Caco-2 (cell line): ENCODE data around the gene COQ4. TPM values are rescaled to one million over a fixed set of nuclear protein-coding genes. Genes with fewer than 3 reads are reported as not detected.

Experiments
- BruUV-seq: library from RNA; stranded (reverse); fragments of 400-500 nt; replicated peaks from 2 replicates; lab custom pipeline; 2021; lab: Mats Ljungman, UMichigan
- CTCF ChIA-PET: fragments of 300-600 bp; sonication (Branson Sonifier 250); formaldehyde crosslinking; loops from one replicate; lab custom pipeline; 2022; ENCODE audit warnings: antibody characterized with exemption; lab: Charles Lee
- POLR2A ChIA-PET: fragments of 300-600 bp; sonication (Branson Sonifier 250); formaldehyde crosslinking; loops from one replicate; lab custom pipeline; 2022; ENCODE audit warnings: antibody characterized with exemption; lab: Charles Lee
- DNase-seq, 2 experiments: peaks; one replicate each; pipeline versions ENCODE4 v3.0.0 to v3.0.0-alpha.2; 2020 to 2022
- H3K27me3 ChIP-seq: replicated peaks from 2 replicates; pipeline ENCODE4 v1.6.0; 2011; ENCODE audit warnings: low read length; ENCODE audit not compliant: control insufficient read depth, insufficient read depth
- H3K36me3 ChIP-seq: 2 replicates; pipeline ENCODE4 v1.5.1; 2011; ENCODE audit warnings: low read length; ENCODE audit not compliant: control insufficient read depth, insufficient read depth
- H3K4me1 ChIP-seq: fragments of 250-450 bp; sonication (Bioruptor Pico); 2 replicates; pipeline ENCODE4 v1.5.1; 2020; ENCODE audit warnings: mild to moderate bottlenecking
- H3K4me3 ChIP-seq: 2 replicates; pipeline ENCODE4 v1.5.1; 2011; ENCODE audit warnings: low read depth, mild to moderate bottlenecking, control low read depth, low read length
- H3K9me3 ChIP-seq: fragments of 250-450 bp; sonication (Bioruptor Pico); 2 replicates; pipeline ENCODE4 v1.5.1; 2020; ENCODE audit warnings: mild to moderate bottlenecking, moderate library complexity
- H3K27ac Mint-ChIP-seq: one replicate; pipeline ENCODE4 v1.8.0; 2022; ENCODE audit warnings: mixed read lengths; ENCODE audit not compliant: unreplicated experiment
- H3K27me3 Mint-ChIP-seq: one replicate; pipeline ENCODE4 v1.8.0; 2022; ENCODE audit warnings: mixed read lengths; ENCODE audit not compliant: insufficient read depth, unreplicated experiment
- H3K36me3 Mint-ChIP-seq: one replicate; pipeline ENCODE4 v1.8.0; 2022; ENCODE audit warnings: mild to moderate bottlenecking, mixed read lengths; ENCODE audit not compliant: insufficient read depth, unreplicated experiment
- H3K4me1 Mint-ChIP-seq: one replicate; pipeline ENCODE4 v1.8.0; 2022; ENCODE audit warnings: low read depth, mixed read lengths; ENCODE audit not compliant: unreplicated experiment
- H3K4me3 Mint-ChIP-seq: one replicate; pipeline ENCODE4 v1.8.0; 2022; ENCODE audit warnings: mild to moderate bottlenecking, moderate library complexity, mixed read lengths; ENCODE audit not compliant: unreplicated experiment
- H3K9me3 Mint-ChIP-seq: one replicate; pipeline ENCODE4 v1.8.0; 2022; ENCODE audit warnings: mixed read lengths; ENCODE audit not compliant: unreplicated experiment
- intact Hi-C: fragments of 100-400 bp; cut with micrococcal nuclease; formaldehyde crosslinking; loops from one replicate; pipeline ENCODE4 v1.10.0; 2022; ENCODE audit not compliant: unreplicated experiment
- total RNA-seq: library from RNA; stranded (reverse); gene quantifications from 2 replicates; pipeline ENCODE4 v1.2.3, GENCODE V29; 2022
- TF ChIP-seq, protein P1 (sequence below), 2 experiments: fragments of 200-600 bp in 1 of 2; IDR thresholded peaks; 1 replicate in 1 of 2; 2 replicates in 1 of 2; pipeline versions ENCODE4 v1.5.1 to v1.8.0; 2011 to 2022; ENCODE audit warnings: antibody characterized with exemption in 1 of 2, control low read depth in 1 of 2, inconsistent platforms in 1 of 2, low read depth in 1 of 2, low read length in 1 of 2, mild to moderate bottlenecking in 1 of 2, moderate library complexity in 1 of 2; ENCODE audit not compliant: insufficient read depth in 1 of 2, severe bottlenecking in 1 of 2, unreplicated experiment in 1 of 2

Gene COQ4
- total RNA-seq, 1 experiment from 2014 or later = 48.9 TPM

DNA sequence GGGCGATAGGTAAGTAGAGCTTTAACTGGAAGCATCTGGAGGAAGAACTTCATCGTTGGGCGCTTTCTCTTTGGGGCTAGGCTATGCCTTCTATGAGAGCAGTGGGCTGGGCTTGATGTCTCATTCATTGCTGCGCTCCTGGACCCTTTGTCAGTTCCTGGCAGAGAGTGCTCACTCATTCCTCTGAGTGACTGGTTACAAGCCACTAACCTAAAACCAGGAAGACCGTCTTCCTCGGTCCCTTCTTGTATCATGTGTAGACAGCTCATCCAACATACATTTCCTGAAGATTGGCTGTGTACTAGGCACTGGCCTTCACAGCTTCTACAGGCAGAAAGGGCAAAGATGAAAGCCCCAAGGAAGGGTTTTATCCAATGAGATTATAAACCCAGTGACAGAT, 40.1 kb upstream of the COQ4 start:
- BruUV-seq = no TSS peak
- no peak for DNase-seq
- Mint-ChIP-seq H3K27ac (no peak overlapping the region), H3K4me1 (peaks cover 18% of the 10 kb centered on the region), H3K9me3 (no peaks in the 10 kb centered on the region), H3K36me3 (peaks cover 26% of the 10 kb centered on the region), H3K27me3 (no peaks in the 10 kb centered on the region), H3K4me3 (no peak overlapping the region)
- H3K9me3 ChIP-seq = no peaks in the 10 kb centered on the region
- intact Hi-C loops = no loop called here
- CTCF ChIA-PET = no interaction called here
- POLR2A ChIA-PET = no interaction called here
- H3K4me3 ChIP-seq = no peak overlapping the region
- H3K4me1 ChIP-seq = peaks cover 5% of the 10 kb centered on the region
- TF ChIP-seq, protein P1, sequence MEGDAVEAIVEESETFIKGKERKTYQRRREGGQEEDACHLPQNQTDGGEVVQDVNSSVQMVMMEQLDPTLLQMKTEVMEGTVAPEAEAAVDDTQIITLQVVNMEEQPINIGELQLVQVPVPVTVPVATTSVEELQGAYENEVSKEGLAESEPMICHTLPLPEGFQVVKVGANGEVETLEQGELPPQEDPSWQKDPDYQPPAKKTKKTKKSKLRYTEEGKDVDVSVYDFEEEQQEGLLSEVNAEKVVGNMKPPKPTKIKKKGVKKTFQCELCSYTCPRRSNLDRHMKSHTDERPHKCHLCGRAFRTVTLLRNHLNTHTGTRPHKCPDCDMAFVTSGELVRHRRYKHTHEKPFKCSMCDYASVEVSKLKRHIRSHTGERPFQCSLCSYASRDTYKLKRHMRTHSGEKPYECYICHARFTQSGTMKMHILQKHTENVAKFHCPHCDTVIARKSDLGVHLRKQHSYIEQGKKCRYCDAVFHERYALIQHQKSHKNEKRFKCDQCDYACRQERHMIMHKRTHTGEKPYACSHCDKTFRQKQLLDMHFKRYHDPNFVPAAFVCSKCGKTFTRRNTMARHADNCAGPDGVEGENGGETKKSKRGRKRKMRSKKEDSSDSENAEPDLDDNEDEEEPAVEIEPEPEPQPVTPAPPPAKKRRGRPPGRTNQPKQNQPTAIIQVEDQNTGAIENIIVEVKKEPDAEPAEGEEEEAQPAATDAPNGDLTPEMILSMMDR (IDR thresholded peaks at IDR 0.05; ENCODE audit: insufficient read depth in 1 of 2, low read depth in 1 of 2, low read length in 1 of 2, severe bottlenecking in 1 of 2, unreplicated experiment in 1 of 2) = no peak
- no peaks in the 10 kb centered on the region for H3K27me3 ChIP-seq
- H3K36me3 ChIP-seq = no peaks in the 10 kb centered on the region

DNA sequence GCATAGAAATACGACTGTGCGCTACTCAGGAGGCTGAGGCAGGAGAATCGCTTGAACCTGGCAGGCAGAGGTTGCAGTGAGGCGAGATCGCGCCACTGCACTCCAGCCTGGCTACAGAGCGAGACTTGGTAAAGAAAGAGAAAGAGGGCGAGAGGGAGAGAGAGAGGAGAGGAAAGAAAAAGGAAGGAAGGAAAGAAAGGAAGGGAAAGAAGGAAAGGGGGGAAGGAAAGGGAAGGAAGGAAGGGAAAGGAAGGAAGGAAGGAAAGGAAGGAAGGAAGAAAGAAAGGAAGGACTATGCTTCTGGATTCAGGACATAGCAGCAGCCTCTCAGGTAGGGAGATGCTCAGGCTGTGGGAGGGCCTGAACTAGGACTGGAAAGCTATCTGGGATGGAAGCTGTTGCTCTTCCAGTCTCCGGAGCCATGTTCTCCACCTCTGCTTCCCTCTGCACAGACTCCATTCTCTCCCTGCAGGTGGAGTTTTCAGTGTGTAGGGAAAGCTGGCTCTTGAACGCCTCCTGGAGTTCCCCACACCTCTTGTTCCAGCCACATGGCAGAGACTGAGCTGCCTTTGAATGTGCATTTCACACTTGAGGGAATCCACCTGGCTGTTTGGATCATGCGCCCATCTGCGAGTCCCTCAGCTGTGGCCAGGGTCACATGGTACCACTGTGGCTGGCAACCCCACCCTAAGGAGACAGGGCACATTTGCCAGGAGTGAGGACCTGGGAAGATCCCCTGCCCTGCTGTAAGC, 37.4 kb upstream of the COQ4 start:
- H3K4me1 Mint-ChIP-seq = peaks cover 3% of the 10 kb centered on the region
- no peaks in the 10 kb centered on the region for H3K9me3 Mint-ChIP-seq
- Histone ChIP-seq H3K36me3 (no peaks in the 10 kb centered on the region), H3K4me3 (no peak overlapping the region), H3K4me1 (no peaks in the 10 kb centered on the region), H3K9me3 (no peaks in the 10 kb centered on the region), H3K27me3 (no peaks in the 10 kb centered on the region)
- H3K27me3 Mint-ChIP-seq = no peaks in the 10 kb centered on the region
- no peak overlapping the region for H3K4me3 Mint-ChIP-seq
- TF ChIP-seq, protein P1 (IDR thresholded peaks at IDR 0.05; ENCODE audit: insufficient read depth in 1 of 2, low read depth in 1 of 2, low read length in 1 of 2, severe bottlenecking in 1 of 2, unreplicated experiment in 1 of 2) = no peak
- intact Hi-C loops = no loop called here
- POLR2A ChIA-PET = interaction anchor here (2.0 kb wide), 1 partner anchor 9 kb away, joined by 7 read pairs; the partner anchor contains the start of genes GOLGA2 and SWI5
- DNase-seq = no peak
- no peak overlapping the region for H3K27ac Mint-ChIP-seq
- CTCF ChIA-PET = no interaction called here
- H3K36me3 Mint-ChIP-seq = peaks cover 22% of the 10 kb centered on the region
- no TSS peak for BruUV-seq

DNA sequence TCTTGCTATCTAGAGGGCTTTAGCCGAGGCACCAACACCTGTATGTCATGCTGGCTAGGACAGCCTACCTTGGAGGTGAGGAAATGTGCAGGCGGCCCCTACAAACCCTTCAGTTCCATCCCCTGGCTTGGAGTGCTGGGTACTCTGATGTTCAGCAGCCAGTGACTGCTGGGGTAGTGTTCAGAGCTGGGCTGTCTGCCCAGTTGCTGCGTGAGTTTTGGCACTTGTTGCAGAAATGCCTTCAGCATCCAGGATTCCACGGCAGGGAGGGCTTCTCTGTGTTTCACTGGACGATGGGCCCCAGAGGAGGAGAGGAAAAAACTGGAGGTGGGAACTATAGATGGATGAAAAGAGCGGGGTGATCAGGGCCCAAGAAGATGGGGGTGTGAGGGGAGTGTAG, 36.2 kb upstream of the COQ4 start:
- Histone ChIP-seq H3K27me3 (no peaks in the 10 kb centered on the region), H3K9me3 (no peaks in the 10 kb centered on the region), H3K36me3 (no peaks in the 10 kb centered on the region), H3K4me1 (no peaks in the 10 kb centered on the region), H3K4me3 (no peak overlapping the region)
- Mint-ChIP-seq H3K9me3 (no peaks in the 10 kb centered on the region), H3K27me3 (no peaks in the 10 kb centered on the region), H3K4me3 (no peak overlapping the region), H3K27ac (no peak overlapping the region), H3K36me3 (peaks cover 14% of the 10 kb centered on the region), H3K4me1 (no peaks in the 10 kb centered on the region)
- CTCF ChIA-PET = interaction anchor here (0.5 kb wide), 1 partner anchor 36 kb away, joined by 3 read pairs; no protein-coding TSS in a partner anchor
- TF ChIP-seq, protein P1 (IDR thresholded peaks at IDR 0.05; ENCODE audit: insufficient read depth in 1 of 2, low read depth in 1 of 2, low read length in 1 of 2, severe bottlenecking in 1 of 2, unreplicated experiment in 1 of 2) = no peak
- POLR2A ChIA-PET = interaction anchor here (2.0 kb wide), 1 partner anchor 10 kb away, joined by 7 read pairs; the partner anchor contains the start of genes GOLGA2 and SWI5
- intact Hi-C loops = no loop called here
- DNase-seq = no peak
- no TSS peak for BruUV-seq
